Measurements from ENCODE around the gene MATCAP1.

Gene MATCAP1

GRCh38 chr16:67191995-67192681, 8.4 kb upstream of the MATCAP1 start, which contains the start of gene E2F4:
TSS of gene E2F4 (plus strand) at chr16:67192155. CDS start at chr16:67192228, 73 bp downstream.
- in situ Hi-C loops (cut with HindIII; ENCODE audit: low sequenced_read_pairs), result no loop called here

- in situ Hi-C loops (cut with HindIII; ENCODE audit: low sequenced_read_pairs), result no loop called here
Measured at GRCh38 chr16:67191411-67191994, 7.7 kb upstream of the MATCAP1 start.

- in situ Hi-C loops (cut with HindIII; ENCODE audit: low sequenced_read_pairs), result no loop called here
Measured at GRCh38 chr16:67190448-67191399, 7.0 kb upstream of the MATCAP1 start.

GRCh38 chr16:67190041-67190440, 6.3 kb upstream of the MATCAP1 start, which contains the start of gene EXOC3L1:
TSS of gene EXOC3L1 (minus strand) at chr16:67190136. CDS start at chr16:67189676, 460 bp downstream.
- in situ Hi-C loops (cut with HindIII; ENCODE audit: low sequenced_read_pairs), result no loop called here

GRCh38 chr16:67188798-67189197, 5.0 kb upstream of the MATCAP1 start:
- in situ Hi-C loops (cut with HindIII; ENCODE audit: low sequenced_read_pairs), result no loop called here

- in situ Hi-C loops (cut with HindIII; ENCODE audit: low sequenced_read_pairs), result no loop called here
Measured at GRCh38 chr16:67188323-67188722, 4.6 kb upstream of the MATCAP1 start.

GRCh38 chr16:67187175-67187890, 3.6 kb upstream of the MATCAP1 start:
- in situ Hi-C loops (cut with HindIII; ENCODE audit: low sequenced_read_pairs), result no loop called here

DNA sequence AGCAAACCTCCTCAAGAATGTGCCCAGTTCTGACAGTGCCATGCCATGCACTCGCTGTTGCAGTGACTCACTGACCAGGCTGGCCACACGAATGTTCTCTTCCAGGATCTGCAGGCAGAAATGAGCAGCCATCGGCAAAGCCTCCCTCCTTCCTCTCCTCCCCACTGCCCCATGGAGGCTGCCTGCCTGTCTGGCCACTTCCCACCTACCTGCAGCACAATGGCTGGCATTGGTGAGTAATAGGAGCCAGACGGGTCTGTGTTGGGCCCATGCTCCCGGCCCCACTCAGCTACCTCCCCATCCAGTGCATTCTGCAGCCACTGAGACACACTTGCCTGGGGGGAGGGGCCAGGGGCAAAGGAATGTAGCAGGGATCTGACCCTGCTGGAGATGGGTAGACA, 2.8 kb upstream of the MATCAP1 start:
- in situ Hi-C loops (cut with HindIII; ENCODE audit: low sequenced_read_pairs), result no loop called here

- in situ Hi-C loops (cut with HindIII; ENCODE audit: low sequenced_read_pairs), result no loop called here
Measured at GRCh38 chr16:67185651-67186134, 1.9 kb upstream of the MATCAP1 start.

DNA sequence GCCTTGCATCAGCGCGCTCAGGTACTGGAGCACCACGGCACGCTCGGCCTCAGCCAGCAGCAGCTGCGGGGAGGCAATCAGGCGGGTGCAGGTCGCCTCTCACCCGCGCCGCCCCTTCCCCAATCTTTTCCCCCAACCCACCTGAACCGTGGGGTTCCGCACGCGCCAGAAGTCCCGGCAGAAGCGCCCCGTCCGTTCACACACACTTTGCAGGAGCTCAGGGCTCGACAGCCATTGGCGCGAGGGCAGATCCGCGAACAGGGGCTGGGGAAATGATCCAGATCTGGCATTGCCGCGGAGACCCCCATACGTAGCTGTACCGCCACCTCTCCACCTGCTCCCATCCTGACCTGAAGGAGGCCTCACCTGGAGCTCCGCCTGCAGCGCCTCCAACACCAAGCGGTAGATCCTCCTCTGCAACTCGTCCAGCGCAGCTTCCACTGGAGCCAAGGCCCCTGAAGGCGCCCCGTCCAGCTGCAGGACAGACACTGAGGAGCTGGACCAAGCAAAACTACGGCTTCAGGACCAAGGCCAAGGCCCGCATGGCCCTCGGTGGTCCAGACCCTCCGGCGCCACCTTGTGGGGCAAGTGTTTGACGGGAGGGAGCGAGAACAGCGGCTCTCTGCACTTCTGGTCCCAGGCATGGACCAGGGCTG, 1.4 kb upstream of the MATCAP1 start:
- in situ Hi-C loops (cut with HindIII; ENCODE audit: low sequenced_read_pairs), result no loop called here

DNA sequence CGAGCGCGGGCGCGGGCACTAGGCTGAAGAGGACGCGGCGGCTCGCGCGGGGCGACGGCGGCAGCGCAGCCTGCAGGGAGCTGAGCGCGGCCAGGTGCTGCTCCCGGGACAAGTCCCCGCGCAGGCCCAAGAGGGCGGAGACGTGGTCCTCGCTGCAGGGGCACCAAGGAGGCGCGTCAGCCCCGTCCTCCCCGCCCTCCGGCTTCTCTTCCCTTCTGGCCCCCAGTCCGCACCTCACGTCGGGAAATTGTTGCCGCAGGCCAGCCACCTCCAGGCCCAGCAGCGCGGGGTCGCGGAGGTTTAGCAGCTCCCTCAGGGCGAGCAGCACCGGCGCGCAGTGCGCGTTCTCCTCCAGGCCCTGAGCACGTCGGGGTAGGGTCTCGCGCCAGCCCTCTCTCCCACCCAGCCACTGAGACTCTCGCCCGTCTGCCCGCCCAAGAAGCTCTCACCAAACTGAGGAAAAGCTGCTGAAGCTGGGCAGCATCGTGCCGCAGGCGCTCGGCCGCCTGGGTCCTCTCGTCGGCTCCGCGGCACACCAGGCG, 761 bp upstream of the MATCAP1 start:
- in situ Hi-C loops (cut with HindIII; ENCODE audit: low sequenced_read_pairs), result no loop called here

- in situ Hi-C loops (cut with HindIII; ENCODE audit: low sequenced_read_pairs), result no loop called here
Measured at GRCh38 chr16:67183284-67183626, 508 bp downstream of the MATCAP1 start.

DNA sequence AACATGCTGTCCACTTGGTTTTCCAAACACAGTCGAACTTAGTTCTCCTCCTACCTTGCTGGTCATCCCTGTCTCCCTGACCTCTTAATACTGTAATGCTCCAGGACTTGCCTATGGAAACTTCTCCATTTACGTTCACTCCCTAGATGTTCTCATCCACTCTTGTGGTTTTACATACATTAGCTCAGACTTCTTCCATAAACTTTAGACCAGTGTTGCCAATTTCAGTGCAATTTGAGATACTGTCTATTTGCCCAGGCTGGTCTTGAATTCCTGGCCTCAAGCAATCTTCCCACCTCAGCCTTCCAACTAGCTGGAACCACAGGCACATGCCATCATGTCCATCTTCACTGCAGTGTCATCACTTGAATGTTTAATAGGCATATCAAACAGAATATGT, 1.5 kb downstream of the MATCAP1 start:
- in situ Hi-C loops (cut with HindIII; ENCODE audit: low sequenced_read_pairs), result no loop called here

DNA sequence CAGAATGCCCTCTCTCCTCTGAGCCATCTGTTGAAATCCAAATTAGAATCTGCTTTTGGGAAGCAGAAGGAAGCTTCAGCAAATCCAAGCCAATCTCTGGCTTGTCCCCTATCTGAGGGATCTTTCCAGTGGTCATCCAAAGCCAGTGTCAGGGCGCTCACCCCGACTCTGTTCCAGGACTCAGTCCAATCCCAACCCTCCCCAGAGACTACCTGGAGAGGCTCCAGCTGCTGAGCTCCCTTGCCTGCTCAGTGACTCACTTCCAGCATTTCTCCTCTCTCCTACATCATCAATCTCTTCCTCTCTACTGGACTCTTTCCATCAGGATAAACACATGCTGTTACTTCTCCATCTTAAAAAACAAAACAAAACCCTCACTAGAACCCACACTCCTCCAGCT, 2.4 kb downstream of the MATCAP1 start:
- in situ Hi-C loops (cut with HindIII; ENCODE audit: low sequenced_read_pairs), result no loop called here

- in situ Hi-C loops (cut with HindIII; ENCODE audit: low sequenced_read_pairs), result no loop called here
Measured at GRCh38 chr16:67180166-67180565, 3.6 kb downstream of the MATCAP1 start.

- in situ Hi-C loops (cut with HindIII; ENCODE audit: low sequenced_read_pairs), result no loop called here
Measured at GRCh38 chr16:67179421-67180080, 4.2 kb downstream of the MATCAP1 start.

DNA sequence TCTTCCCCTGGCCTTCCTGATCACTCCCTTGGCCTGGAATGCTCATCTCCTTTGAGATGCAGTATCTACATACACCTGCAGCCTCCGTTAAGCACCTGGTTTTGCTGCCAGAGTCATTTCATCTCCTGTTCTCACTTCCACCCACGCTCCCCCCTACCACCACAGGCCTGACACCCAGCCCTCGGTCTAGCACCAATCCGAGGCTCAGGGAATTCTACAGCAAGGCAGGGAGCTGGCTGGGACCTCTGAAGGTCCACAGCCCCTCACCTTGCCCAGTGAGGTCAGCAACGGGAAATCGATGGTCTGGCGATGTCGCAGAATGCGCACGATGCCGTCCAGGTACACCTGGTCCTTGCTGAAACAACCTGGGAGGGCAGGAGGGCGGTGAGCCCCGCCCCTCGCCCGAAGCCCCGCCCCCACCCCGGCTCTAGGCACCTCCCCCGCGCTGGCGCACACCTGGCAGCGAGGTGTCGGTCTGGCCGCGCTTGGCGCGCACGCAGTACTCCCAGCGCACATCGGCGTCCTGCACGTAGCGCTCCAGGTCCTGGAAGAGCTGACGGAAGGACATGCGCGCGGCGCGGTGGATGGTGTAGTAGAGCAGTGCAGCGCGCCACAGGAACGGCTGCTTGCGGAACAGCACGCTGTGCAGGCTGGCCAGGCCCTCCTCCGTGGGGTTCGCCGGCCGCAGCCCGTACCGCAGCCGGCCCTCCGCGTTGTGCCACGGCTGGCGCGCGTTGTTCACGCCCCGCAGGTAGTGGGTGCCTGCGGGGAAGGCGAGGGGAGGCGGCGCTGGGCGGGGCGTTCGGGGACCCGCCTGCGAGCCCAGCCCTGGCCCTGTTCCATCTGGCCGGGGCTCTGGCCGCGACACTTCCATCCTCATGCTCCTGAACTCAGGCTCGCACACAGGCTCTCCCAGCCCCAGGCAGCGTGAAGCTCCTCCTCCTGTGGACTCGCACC, 5.7 kb downstream of the MATCAP1 start:
- in situ Hi-C loops (cut with HindIII; ENCODE audit: low sequenced_read_pairs), result no loop called here

DNA sequence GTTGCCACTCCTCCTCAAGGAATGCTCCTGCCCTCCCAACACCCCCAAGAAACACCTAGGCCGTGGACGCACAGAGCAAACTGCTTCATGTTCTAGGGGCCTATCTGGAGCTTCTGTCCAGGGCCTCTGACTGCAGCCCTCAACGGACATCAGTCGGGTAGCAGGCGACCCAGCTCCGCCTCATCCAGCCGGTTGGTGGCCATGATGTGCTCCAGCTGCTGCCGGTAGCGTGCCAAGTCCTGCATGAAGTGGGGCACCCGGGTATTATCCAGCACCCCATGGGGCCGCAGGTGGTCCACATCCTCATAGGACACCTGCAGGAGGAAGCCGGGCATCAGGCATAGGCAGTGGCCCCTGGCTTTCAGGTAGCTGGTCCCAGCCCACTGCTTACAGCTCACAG, 7.1 kb downstream of the MATCAP1 start:
- in situ Hi-C loops (cut with HindIII; ENCODE audit: low sequenced_read_pairs), result no loop called here

Data from endothelial cell of hepatic sinusoid (primary cell).